Tibial artery (tissue), 4 donors: ENCODE measurements around the gene INPP4B.

Experiments used
- DNase-seq, 2 donors: peaks; one replicate each; pipeline ENCODE4 v3.0.0-alpha.2; 2019
- H3K27ac ChIP-seq, 2 donors: fragments of 200-600 bp; sonication (generic) in 1 of 2; 1 replicate in 1 of 2; 2 replicates in 1 of 2; pipeline ENCODE4 v1.5.1; 2018 to 2019; ENCODE audit warnings: mild to moderate bottlenecking in 1 of 2
- H3K27me3 ChIP-seq, 2 donors: fragments of 200-600 bp; sonication (generic) in 1 of 2; one replicate each; pipeline versions ENCODE4 v1.5.1 to v1.6.0; 2016 to 2019
- H3K36me3 ChIP-seq, 3 donors: fragments of 200-600 bp; sonication (generic) in 2 of 3; one replicate each; pipeline ENCODE4 v1.5.1; 2016 to 2019; ENCODE audit warnings: mild to moderate bottlenecking in 2 of 3
- H3K4me1 ChIP-seq, 4 donors: fragments of 200-600 bp; sonication (generic) in 2 of 4; 1 replicate in 3 of 4; 2 replicates in 1 of 4; pipeline ENCODE4 v1.5.1; 2016 to 2019
- H3K4me3 ChIP-seq, 2 donors: fragments of 200-600 bp; sonication (generic) in 1 of 2; 1 replicate in 1 of 2; 2 replicates in 1 of 2; pipeline ENCODE4 v1.5.1; 2018 to 2019; ENCODE audit warnings: mild to moderate bottlenecking in 2 of 2
- H3K9me3 ChIP-seq, 3 donors: fragments of 200-600 bp; sonication (generic) in 1 of 3; one replicate each; pipeline ENCODE4 v1.5.1; 2016 to 2019
- CTCF ChIP-seq, 2 experiments: fragments of 200-600 bp in 1 of 2; fragments of 450-650 bp in 1 of 2; IDR thresholded peaks; one replicate each; pipeline ENCODE4 v1.5.1; 2017 to 2019; ENCODE audit warnings: antibody characterized with exemption in 2 of 2, mild to moderate bottlenecking in 1 of 2, moderate library complexity in 1 of 2
- intact Hi-C: fragments of 100-400 bp; cut with DNase I; formaldehyde crosslinking; loops from one replicate; pipeline ENCODE4 v1.15.0; 2023; ENCODE audit warnings: low total_unique reads

The INPP4B gene

DNA sequence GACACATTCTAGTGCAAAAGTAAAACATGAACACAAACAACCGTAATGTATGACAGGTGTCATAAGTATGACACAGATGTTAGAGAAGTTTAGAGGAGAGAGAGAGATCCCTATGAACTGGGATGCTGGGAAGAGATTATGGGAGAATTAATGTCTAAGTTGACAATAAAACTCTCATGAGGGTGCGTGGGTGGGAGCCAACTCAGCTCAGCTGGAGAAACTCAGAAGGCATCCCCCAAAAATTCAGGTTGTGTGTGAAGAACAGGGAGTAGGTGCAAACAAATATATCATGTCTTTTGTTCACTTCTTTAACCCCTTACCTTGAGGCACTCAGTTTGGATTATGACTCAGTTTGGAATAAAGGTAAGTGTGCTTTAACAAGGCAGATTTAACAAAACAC lies 484.1 kb downstream of the INPP4B start:
- no peak for TF ChIP-seq CTCF (IDR thresholded peaks at IDR 0.05)
- intact Hi-C loops, result no loop called here
- Histone ChIP-seq H3K9me3 (no peaks in the 10 kb centered on the region), H3K4me1 (no peaks in the 10 kb centered on the region), H3K27ac (no peak overlapping the region), H3K27me3 (no peaks in the 10 kb centered on the region), H3K4me3 (no peak overlapping the region), H3K36me3 (no peaks in the 10 kb centered on the region)
- no peak for DNase-seq

DNA sequence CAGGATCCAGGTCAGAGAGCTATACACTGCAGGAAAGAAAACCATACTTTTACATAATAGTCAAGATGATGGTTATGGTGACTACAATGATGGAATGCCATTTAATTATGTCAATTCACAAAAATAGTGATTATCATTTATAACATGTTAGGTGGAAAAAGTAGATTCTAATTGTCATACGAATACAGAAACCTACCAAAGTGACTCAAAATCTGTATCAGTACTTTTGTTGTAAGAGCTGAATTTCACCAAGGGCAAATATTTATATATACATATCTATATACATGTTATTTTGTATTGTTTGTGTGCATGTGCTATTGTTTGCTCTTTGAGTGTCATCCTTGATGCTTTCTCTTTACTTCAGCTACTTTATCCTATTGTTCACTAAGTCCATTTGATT lies 485.4 kb downstream of the INPP4B start:
- intact Hi-C loops, result no loop called here

DNA sequence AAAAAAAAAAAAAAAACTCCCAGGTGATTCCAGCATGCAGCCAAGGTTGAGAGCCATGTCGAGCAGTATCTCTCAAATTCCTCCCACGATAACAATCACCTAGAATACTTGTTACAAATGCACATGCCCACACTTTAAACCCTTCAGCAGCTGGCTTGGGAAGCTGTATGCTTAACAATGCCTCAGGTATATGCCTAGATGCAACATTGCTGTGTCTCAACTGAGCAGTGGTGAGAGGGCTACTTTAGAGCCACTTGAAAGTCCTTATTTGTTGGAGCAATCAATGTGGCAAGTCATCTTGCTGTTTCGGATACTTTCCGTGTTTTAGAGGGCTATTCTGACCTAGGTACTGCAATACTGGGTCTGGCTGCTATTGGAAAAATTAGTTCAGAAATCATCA lies 487.4 kb downstream of the INPP4B start:
- no peak for TF ChIP-seq CTCF (IDR thresholded peaks at IDR 0.05)
- no peak for DNase-seq
- Histone ChIP-seq H3K9me3 (no peaks in the 10 kb centered on the region), H3K4me1 (peaks cover 0 to 18% (median 3%) of the 10 kb centered on the region in 4 donors), H3K36me3 (no peaks in the 10 kb centered on the region), H3K27ac (no peak overlapping the region), H3K27me3 (no peaks in the 10 kb centered on the region), H3K4me3 (no peak overlapping the region)
- intact Hi-C loops, result loop anchor here (10.0 kb wide), 1 partner anchor 486 kb away; the partner anchor contains the start of gene INPP4B

More for the DNA sequence above, 485.4 kb downstream of the INPP4B start:
- no peak for TF ChIP-seq CTCF (IDR thresholded peaks at IDR 0.05)
- no peak for DNase-seq
- Histone ChIP-seq H3K9me3 (no peaks in the 10 kb centered on the region), H3K27ac (no peak overlapping the region), H3K4me3 (no peak overlapping the region), H3K36me3 (no peaks in the 10 kb centered on the region), H3K27me3 (no peaks in the 10 kb centered on the region), H3K4me1 (no peaks in the 10 kb centered on the region)

DNA sequence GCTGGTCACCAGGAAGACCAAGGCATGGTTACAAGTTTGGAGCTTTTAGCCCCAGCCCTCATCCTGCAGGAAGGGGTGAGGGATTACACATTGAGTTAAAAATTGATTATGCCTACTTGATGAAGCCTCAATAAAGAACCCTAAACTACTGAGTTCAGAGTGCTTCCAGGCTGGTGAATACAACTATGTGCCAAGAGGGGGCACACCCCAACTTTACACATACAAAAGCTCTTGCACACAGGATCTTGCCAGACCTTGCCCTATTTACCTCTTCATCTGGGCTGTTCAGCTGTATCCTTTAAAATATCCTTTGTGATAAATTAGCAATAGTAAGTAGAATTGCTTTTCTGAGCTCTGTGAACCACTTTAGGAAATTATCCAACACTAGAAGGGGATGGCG lies 489.3 kb downstream of the INPP4B start:
- no peak overlapping the region for H3K27ac ChIP-seq
- intact Hi-C loops, result loop anchor here (10.0 kb wide), 1 partner anchor 488 kb away; the partner anchor contains the start of gene INPP4B
- H3K4me3 ChIP-seq, result no peak overlapping the region
- no peaks in the 10 kb centered on the region for H3K27me3 ChIP-seq
- H3K36me3 ChIP-seq, result no peaks in the 10 kb centered on the region
- DNase-seq, result no peak
- no peak for TF ChIP-seq CTCF (IDR thresholded peaks at IDR 0.05)
- H3K9me3 ChIP-seq, result no peaks in the 10 kb centered on the region
- H3K4me1 ChIP-seq, result peaks cover 0 to 35% (median 5%) of the 10 kb centered on the region in 4 donors

DNA sequence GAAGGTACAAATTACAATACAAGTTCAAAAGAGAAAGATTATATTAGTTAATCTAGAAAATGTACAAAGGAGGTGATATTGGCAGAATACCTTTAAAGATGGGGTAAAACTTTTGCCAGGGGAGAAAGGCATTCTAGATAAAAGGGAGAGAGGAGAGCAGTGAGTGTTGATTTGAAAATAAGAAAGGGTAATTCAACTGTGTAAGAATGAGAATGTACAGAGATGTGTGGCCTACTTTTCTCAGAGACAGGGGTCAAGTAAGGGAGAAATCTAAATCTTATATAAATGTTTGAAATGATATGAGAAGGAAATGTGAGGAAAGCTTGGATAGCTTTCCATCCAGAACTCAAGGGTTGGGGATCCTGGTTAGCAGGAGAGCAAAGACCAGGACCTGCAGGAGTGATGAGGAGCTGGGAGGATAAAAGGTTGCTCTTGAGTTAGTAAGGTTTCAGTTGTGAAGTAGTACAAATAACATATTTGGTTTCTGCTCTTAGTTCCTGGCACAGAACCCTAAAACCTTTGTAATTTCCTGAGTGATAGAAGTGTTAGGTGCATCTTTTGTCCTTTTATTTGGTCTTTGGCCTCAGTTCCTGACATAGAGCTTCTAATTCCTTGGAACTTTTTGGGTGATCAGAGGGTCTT lies 489.9 kb downstream of the INPP4B start:
- DNase-seq, result no peak
- intact Hi-C loops, result loop anchor here (10.0 kb wide), 1 partner anchor 489 kb away; the partner anchor contains the start of gene INPP4B

More for the DNA sequence above, 489.9 kb downstream of the INPP4B start:
- H3K36me3 ChIP-seq, result no peaks in the 10 kb centered on the region
- H3K27me3 ChIP-seq, result no peaks in the 10 kb centered on the region
- no peak overlapping the region for H3K27ac ChIP-seq
- H3K4me1 ChIP-seq, result peaks cover 0 to 41% (median 6%) of the 10 kb centered on the region in 4 donors
- no peak for TF ChIP-seq CTCF (IDR thresholded peaks at IDR 0.05)
- no peaks in the 10 kb centered on the region for H3K9me3 ChIP-seq
- H3K4me3 ChIP-seq, result no peak overlapping the region
